Endodermal cell (in vitro differentiated cells): ENCODE results near the gene HK3. TPM values are rescaled to one million over a fixed set of nuclear protein-coding genes. Genes with fewer than 3 reads are reported as not detected.

ENCODE experiments used
- DNase-seq: peaks from one replicate; pipeline ENCODE4 v3.0.0-alpha.2; 2017
- H3K27ac ChIP-seq: 2 replicates; pipeline ENCODE4 v1.5.1; 2013; ENCODE audit warnings: mild to moderate bottlenecking, low read depth, low read length, moderate library complexity
- H3K27me3 ChIP-seq: 2 replicates; pipeline ENCODE4 v1.6.1; 2013; ENCODE audit warnings: mild to moderate bottlenecking, low read length, moderate library complexity; ENCODE audit not compliant: insufficient read depth, control insufficient read depth, poor library complexity, severe bottlenecking
- H3K36me3 ChIP-seq: 2 replicates; pipeline ENCODE4 v1.7.0; 2013; ENCODE audit warnings: mild to moderate bottlenecking, low read length, moderate library complexity; ENCODE audit not compliant: control insufficient read depth, insufficient read depth
- H3K4me1 ChIP-seq: one replicate; pipeline ENCODE4 v1.7.0; 2013; ENCODE audit warnings: low read length; ENCODE audit not compliant: control insufficient read depth, insufficient read depth
- H3K4me3 ChIP-seq: 2 replicates; pipeline ENCODE4 v1.5.1; 2013; ENCODE audit warnings: mild to moderate bottlenecking, low read length, moderate library complexity
- H3K9ac ChIP-seq: 2 replicates; pipeline ENCODE4 v1.6.1; 2013; ENCODE audit warnings: mild to moderate bottlenecking, low read length, moderate library complexity; ENCODE audit not compliant: poor library complexity, severe bottlenecking; ENCODE audit errors: extremely low read depth
- H3K9me3 ChIP-seq: 2 replicates; pipeline ENCODE4 v1.6.1; 2013; ENCODE audit warnings: mild to moderate bottlenecking, low read length, moderate library complexity; ENCODE audit not compliant: control insufficient read depth
- H3K27ac Mint-ChIP-seq: 2 replicates; pipeline ENCODE4 v1.8.0; 2020; ENCODE audit warnings: mixed read lengths
- H3K27me3 Mint-ChIP-seq: 2 replicates; pipeline ENCODE4 v1.8.0; 2021; ENCODE audit warnings: mild to moderate bottlenecking, mixed read lengths; ENCODE audit not compliant: insufficient read depth
- H3K36me3 Mint-ChIP-seq: 2 replicates; pipeline ENCODE4 v1.8.0; 2020; ENCODE audit warnings: low read depth, mixed read lengths
- H3K4me1 Mint-ChIP-seq: 2 replicates; pipeline ENCODE4 v1.8.0; 2020; ENCODE audit warnings: mixed read lengths
- H3K4me3 Mint-ChIP-seq: 2 replicates; pipeline ENCODE4 v1.8.0; 2020; ENCODE audit warnings: mild to moderate bottlenecking, moderate library complexity, mixed read lengths
- H3K9me3 Mint-ChIP-seq: 2 replicates; pipeline ENCODE4 v1.8.0; 2020; ENCODE audit warnings: mild to moderate bottlenecking, mixed read lengths
- WGBS, 2 experiments: methylation state at CpG; one replicate each; pipeline versions ENCODE4 v1.1.5 to v1.1.7; 2013; ENCODE audit warnings: missing lambda C conversion rate in 2 of 2, mixed read lengths in 1 of 2; ENCODE audit not compliant: insufficient coverage in 1 of 2, insufficient read length in 1 of 2; 5-methylcytosine and 5-hydroxymethylcytosine counted together
- total RNA-seq, 2 donors: library from RNA; stranded (reverse); fragmentation: NEBNext Ultra II Directional in 1 of 2; extraction: Animal tissue kit (Norgen Biotek cat#: 25700) in 1 of 2; gene quantifications; 2 replicates in 1 of 2; 3 replicates in 1 of 2; pipeline ENCODE4 v1.2.1, GENCODE V29; 2021
- TF ChIP-seq, protein P1 (sequence below): fragments of 200-600 bp; sonication (generic); conservative IDR thresholded peaks from 2 replicates; pipeline ENCODE4 v1.5.0; 2021; ENCODE audit warnings: antibody characterized with exemption, mild to moderate bottlenecking

Gene HK3
- total RNA-seq, 2 donors from 2014 or later = 0.55 TPM; not detected in 1

- H3K9me3 ChIP-seq = no peaks in the 10 kb centered on the region
- Mint-ChIP-seq H3K4me1 (peaks cover under 1% of the 10 kb centered on the region), H3K36me3 (no peaks in the 10 kb centered on the region), H3K4me3 (no peak overlapping the region), H3K27me3 (peaks cover 3% of the 10 kb centered on the region), H3K27ac (no peak overlapping the region), H3K9me3 (no peaks in the 10 kb centered on the region)
- H3K4me3 ChIP-seq = no peak overlapping the region
- TF ChIP-seq, protein P1, sequence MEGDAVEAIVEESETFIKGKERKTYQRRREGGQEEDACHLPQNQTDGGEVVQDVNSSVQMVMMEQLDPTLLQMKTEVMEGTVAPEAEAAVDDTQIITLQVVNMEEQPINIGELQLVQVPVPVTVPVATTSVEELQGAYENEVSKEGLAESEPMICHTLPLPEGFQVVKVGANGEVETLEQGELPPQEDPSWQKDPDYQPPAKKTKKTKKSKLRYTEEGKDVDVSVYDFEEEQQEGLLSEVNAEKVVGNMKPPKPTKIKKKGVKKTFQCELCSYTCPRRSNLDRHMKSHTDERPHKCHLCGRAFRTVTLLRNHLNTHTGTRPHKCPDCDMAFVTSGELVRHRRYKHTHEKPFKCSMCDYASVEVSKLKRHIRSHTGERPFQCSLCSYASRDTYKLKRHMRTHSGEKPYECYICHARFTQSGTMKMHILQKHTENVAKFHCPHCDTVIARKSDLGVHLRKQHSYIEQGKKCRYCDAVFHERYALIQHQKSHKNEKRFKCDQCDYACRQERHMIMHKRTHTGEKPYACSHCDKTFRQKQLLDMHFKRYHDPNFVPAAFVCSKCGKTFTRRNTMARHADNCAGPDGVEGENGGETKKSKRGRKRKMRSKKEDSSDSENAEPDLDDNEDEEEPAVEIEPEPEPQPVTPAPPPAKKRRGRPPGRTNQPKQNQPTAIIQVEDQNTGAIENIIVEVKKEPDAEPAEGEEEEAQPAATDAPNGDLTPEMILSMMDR = no peak
- H3K27me3 ChIP-seq = no peaks in the 10 kb centered on the region
- no peaks in the 10 kb centered on the region for H3K36me3 ChIP-seq
- no peak overlapping the region for H3K9ac ChIP-seq
- H3K4me1 ChIP-seq = no peaks in the 10 kb centered on the region
- DNase-seq = no peak
- 91% methylated on average over 12 to 20 of the region's 20 CpGs for WGBS, 2 experiments
- no peak overlapping the region for H3K27ac ChIP-seq
Measured at GRCh38 chr5:176853151-176853778, 45.9 kb downstream of the HK3 start.

- no peaks in the 10 kb centered on the region for H3K36me3 Mint-ChIP-seq
- H3K4me1 Mint-ChIP-seq = peaks cover 2% of the 10 kb centered on the region
- Histone ChIP-seq H3K4me3 (no peak overlapping the region), H3K9me3 (no peaks in the 10 kb centered on the region), H3K4me1 (no peaks in the 10 kb centered on the region), H3K9ac (no peak overlapping the region), H3K36me3 (no peaks in the 10 kb centered on the region), H3K27me3 (no peaks in the 10 kb centered on the region), H3K27ac (no peak overlapping the region)
- no peaks in the 10 kb centered on the region for H3K9me3 Mint-ChIP-seq
- TF ChIP-seq, protein P1 = no peak
- H3K27me3 Mint-ChIP-seq = no peaks in the 10 kb centered on the region
- DNase-seq = no peak
- no peak overlapping the region for H3K4me3 Mint-ChIP-seq
- H3K27ac Mint-ChIP-seq = no peak overlapping the region
- WGBS, 2 experiments = 91 to 93% methylated on average over 9 to 17 of the region's 17 CpGs
Measured at GRCh38 chr5:176851871-176852658, 47.1 kb downstream of the HK3 start.

GRCh38 chr5:176851380-176851779 lies 47.8 kb downstream of the HK3 start:
- Histone ChIP-seq H3K4me1 (no peaks in the 10 kb centered on the region), H3K27me3 (no peaks in the 10 kb centered on the region), H3K9me3 (no peaks in the 10 kb centered on the region), H3K36me3 (no peaks in the 10 kb centered on the region), H3K9ac (no peak overlapping the region), H3K4me3 (no peak overlapping the region), H3K27ac (no peak overlapping the region)
- TF ChIP-seq, protein P1 = no peak
- WGBS, 2 experiments = 91 to 98% methylated on average over 5 to 12 of the region's 12 CpGs
- Mint-ChIP-seq H3K27me3 (no peaks in the 10 kb centered on the region), H3K4me1 (peaks cover 2% of the 10 kb centered on the region), H3K4me3 (no peak overlapping the region), H3K9me3 (no peaks in the 10 kb centered on the region), H3K27ac (no peak overlapping the region), H3K36me3 (no peaks in the 10 kb centered on the region)
- no peak for DNase-seq
